B cell (primary cell): Measurements from ENCODE around the gene NEMP1.

Source experiments
- EZH2 ChIP-seq: IDR thresholded peaks from 2 replicates; pipeline ENCODE4 v1.6.1; 2012; ENCODE audit warnings: borderline replicate concordance, low read depth, mild to moderate bottlenecking, moderate library complexity, low read length; ENCODE audit not compliant: insufficient read depth, poor library complexity, severe bottlenecking
- TF ChIP-seq, protein P1 (sequence below): fragments of 200-600 bp; IDR thresholded peaks from one replicate; pipeline ENCODE4 v1.8.0; 2022; ENCODE audit warnings: antibody characterized with exemption, mild to moderate bottlenecking

DNA sequence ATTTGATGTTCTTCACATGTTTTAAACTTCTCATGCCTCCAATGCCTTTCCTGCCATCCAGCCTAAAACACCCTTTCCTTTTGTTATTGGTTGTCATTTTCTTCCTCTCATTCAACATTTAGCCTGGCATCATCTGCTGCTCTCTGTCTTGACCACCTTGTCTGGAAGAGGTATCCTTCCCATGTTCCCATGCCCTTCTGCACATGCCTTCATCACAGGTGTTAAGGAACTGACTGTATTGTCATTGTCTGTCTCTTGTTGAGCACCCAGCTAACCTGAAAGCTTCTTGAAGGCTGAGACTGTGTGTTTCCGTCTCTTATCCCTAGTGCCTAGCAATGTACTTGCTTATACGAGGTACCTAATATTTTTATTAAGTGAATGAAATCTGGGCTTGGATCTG is 45.2 kb upstream of the NEMP1 start:
- TF ChIP-seq, protein P1, sequence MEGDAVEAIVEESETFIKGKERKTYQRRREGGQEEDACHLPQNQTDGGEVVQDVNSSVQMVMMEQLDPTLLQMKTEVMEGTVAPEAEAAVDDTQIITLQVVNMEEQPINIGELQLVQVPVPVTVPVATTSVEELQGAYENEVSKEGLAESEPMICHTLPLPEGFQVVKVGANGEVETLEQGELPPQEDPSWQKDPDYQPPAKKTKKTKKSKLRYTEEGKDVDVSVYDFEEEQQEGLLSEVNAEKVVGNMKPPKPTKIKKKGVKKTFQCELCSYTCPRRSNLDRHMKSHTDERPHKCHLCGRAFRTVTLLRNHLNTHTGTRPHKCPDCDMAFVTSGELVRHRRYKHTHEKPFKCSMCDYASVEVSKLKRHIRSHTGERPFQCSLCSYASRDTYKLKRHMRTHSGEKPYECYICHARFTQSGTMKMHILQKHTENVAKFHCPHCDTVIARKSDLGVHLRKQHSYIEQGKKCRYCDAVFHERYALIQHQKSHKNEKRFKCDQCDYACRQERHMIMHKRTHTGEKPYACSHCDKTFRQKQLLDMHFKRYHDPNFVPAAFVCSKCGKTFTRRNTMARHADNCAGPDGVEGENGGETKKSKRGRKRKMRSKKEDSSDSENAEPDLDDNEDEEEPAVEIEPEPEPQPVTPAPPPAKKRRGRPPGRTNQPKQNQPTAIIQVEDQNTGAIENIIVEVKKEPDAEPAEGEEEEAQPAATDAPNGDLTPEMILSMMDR: no peak
- TF ChIP-seq EZH2: no peak
